Measurements from ENCODE around the gene DUSP2.

GRCh38 chr2:96156926-96157648 lies 11.8 kb upstream of the DUSP2 start:
- TF ChIP-seq FOXK2 (IDR thresholded peaks at IDR 0.05) (no peak), LEF1 (IDR thresholded peaks at IDR 0.05; ENCODE audit: borderline replicate concordance) (no peak)

All from HEK293T (cell line).